AG04449 (cell line): ENCODE measurements around the gene TMEM234.
A peak's percentile ranks its signal among the peaks of the same experiment; 100 is the strongest.

Experiments
- CTCF ChIA-PET: fragments of 350-600 bp; formaldehyde crosslinking; extraction: SDS; loops from one replicate; lab custom pipeline; 2021; ENCODE audit warnings: antibody characterized with exemption; lab: Yijun Ruan, JAX
- POLR2A ChIA-PET: fragments of 400-600, 350-600 bp; formaldehyde crosslinking; extraction: SDS; loops from one replicate; lab custom pipeline; 2020; ENCODE audit warnings: antibody characterized with exemption, inconsistent platforms; lab: Yijun Ruan, JAX
- DNase-seq: peaks from one replicate; pipeline ENCODE4 v3.0.0-alpha.2; 2010; ENCODE audit warnings: low read depth, low spot score
- H3K4me3 ChIP-seq: 2 replicates; pipeline ENCODE4 v1.5.1; 2011; ENCODE audit warnings: low read depth, mild to moderate bottlenecking, control low read depth, low read length
- CTCF ChIP-seq: IDR thresholded peaks from one replicate; pipeline ENCODE4 v1.5.1; 2011; ENCODE audit warnings: mild to moderate bottlenecking, moderate library complexity, low read length, control low read depth, inconsistent platforms; ENCODE audit not compliant: insufficient read depth; ENCODE audit errors: missing control alignments

TMEM234 gene

GRCh38 chr1:32180186-32181060 is 41.7 kb downstream of the TMEM234 start:
- peak overlapping the region; percentile 71 for H3K4me3 ChIP-seq
- DNase-seq = no peak
- ChIA-PET CTCF (interaction anchor here (0.7 to 1.6 kb wide), 5 partner anchors 17 to 91 kb away, joined by 3 to 4 read pairs (median 3); no protein-coding TSS in a partner anchor), POLR2A (interaction anchor here (1.2 to 2.4 kb wide), 4 partner anchors 16 to 151 kb away, joined by 5 to 18 read pairs (median 11); partner anchors contain the start of genes CCDC28B and TMEM39B)
- TF ChIP-seq CTCF = no peak

- peak within 1 kb of the TSS; percentile 71 for H3K4me3 ChIP-seq
- peak; percentile 45 for TF ChIP-seq CTCF
- CTCF ChIA-PET = interaction anchor here (1.1 to 1.6 kb wide), 3 partner anchors 16 to 90 kb away, joined by 3 to 4 read pairs (median 3); no protein-coding TSS in a partner anchor
- DNase-seq = no peak
- POLR2A ChIA-PET = interaction anchor here (0.7 to 2.4 kb wide), 10 partner anchors 11 to 156 kb away, joined by 3 to 18 read pairs (median 4); partner anchors contain the start of genes CCDC28B, KPNA6, MARCKSL1 and TMEM39B
Observed at GRCh38 chr1:32179443-32180185, 42.5 kb downstream of the TMEM234 start, which contains the start of gene TXLNA. Gene TXLNA, plus strand, starts transcription at chr1:32179675. Its CDS starts 671 bp downstream, at chr1:32180346.

DNA sequence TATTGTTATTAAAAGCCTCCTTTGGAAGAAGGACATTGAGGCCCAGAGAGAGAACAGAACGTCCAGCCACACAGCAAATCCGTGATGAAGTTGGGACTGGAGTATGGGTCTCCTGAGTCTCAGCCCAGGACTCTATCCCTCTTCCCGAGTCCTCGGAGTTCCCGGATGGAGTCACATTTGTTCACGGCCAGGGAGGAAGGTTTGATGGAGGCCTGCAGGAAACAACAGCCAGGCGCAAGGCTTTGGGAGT is 43.0 kb downstream of the TMEM234 start:
- no peak for TF ChIP-seq CTCF
- CTCF ChIA-PET = interaction anchor here (1.6 kb wide), 1 partner anchor 16 kb away, joined by 3 read pairs; no protein-coding TSS in a partner anchor

GRCh38 chr1:32178380-32179192 is 43.6 kb downstream of the TMEM234 start:
- DNase-seq = no peak
- no peak overlapping the region for H3K4me3 ChIP-seq
- TF ChIP-seq CTCF = no peak
- CTCF ChIA-PET = interaction anchor here (1.6 kb wide), 1 partner anchor 15 kb away, joined by 3 read pairs; no protein-coding TSS in a partner anchor
- POLR2A ChIA-PET = interaction anchor here (0.7 to 2.4 kb wide), 7 partner anchors 10 to 157 kb away, joined by 3 to 18 read pairs (median 5); partner anchors contain the start of genes CCDC28B, MARCKSL1 and TMEM39B

More for the DNA sequence above, 43.0 kb downstream of the TMEM234 start:
- no peak for DNase-seq
- H3K4me3 ChIP-seq = peak overlapping the region; percentile 71
- POLR2A ChIA-PET = interaction anchor here (0.7 to 2.4 kb wide), 9 partner anchors 10 to 157 kb away, joined by 3 to 18 read pairs (median 4); partner anchors contain the start of genes CCDC28B, KPNA6, MARCKSL1 and TMEM39B

GRCh38 chr1:32172621-32173245 is 49.4 kb downstream of the TMEM234 start:
- no peak for DNase-seq
- no peak overlapping the region for H3K4me3 ChIP-seq
- ChIA-PET POLR2A (no interaction called here), CTCF (interaction anchor here (1.2 kb wide), 1 partner anchor 13 kb away, joined by 3 read pairs; no protein-coding TSS in a partner anchor)
- no peak for TF ChIP-seq CTCF
